CD4-positive, alpha-beta T cell (primary cell): Measurements from ENCODE around the gene UGGT2. TPM values are rescaled to one million over a fixed set of nuclear protein-coding genes. Genes with fewer than 3 reads are reported as not detected.
"Not testable (repeated sequence)": the region's sequence is repeated elsewhere in the genome, so short reads cannot be mapped to it uniquely, and the experiment has no call there.

Experiments
- ATAC-seq: fragments of 200-7000 bp; cut with Tn5 transposase; one replicate; pipeline ENCODE4 v1.10.0; 2022; ENCODE audit warnings: mild to moderate bottlenecking; ENCODE audit not compliant: poor library complexity
- CTCF ChIA-PET: fragments of 350-600 bp; sonication (Branson Sonifier 250); formaldehyde crosslinking; loops from one replicate; lab custom pipeline; 2021; ENCODE audit warnings: antibody characterized with exemption, inconsistent platforms; lab: Charles Lee
- POLR2A ChIA-PET: fragments of 350-600 bp; sonication (Branson Sonifier 250); formaldehyde crosslinking; loops from one replicate; lab custom pipeline; 2021; ENCODE audit warnings: antibody characterized with exemption, inconsistent platforms; lab: Charles Lee
- DNase-seq, 14 experiments: peaks; one replicate each; pipeline ENCODE4 v3.0.0-alpha.2; 2013 to 2020; ENCODE audit warnings: mixed read lengths in 2 of 14
- H3K27ac ChIP-seq, 2 donors: one replicate each; pipeline versions ENCODE4 v1.5.1 to v1.7.0; 2013; ENCODE audit warnings: low read length in 2 of 2, low read depth in 1 of 2, mild to moderate bottlenecking in 1 of 2
- H3K27me3 ChIP-seq, 2 experiments: 1 replicate in 1 of 2; 2 replicates in 1 of 2; pipeline versions ENCODE4 v1.6.1 to v1.7.0; 2013; ENCODE audit warnings: low read length in 2 of 2, control low read depth in 1 of 2, mild to moderate bottlenecking in 1 of 2, moderate library complexity in 1 of 2; ENCODE audit not compliant: insufficient read depth in 2 of 2, control insufficient read depth in 1 of 2
- H3K36me3 ChIP-seq: one replicate; pipeline ENCODE4 v1.6.1; 2013; ENCODE audit warnings: low read length, control low read depth; ENCODE audit not compliant: insufficient read depth
- H3K4me1 ChIP-seq: one replicate; pipeline ENCODE4 v1.6.1; 2013; ENCODE audit warnings: low read length, control low read depth; ENCODE audit not compliant: insufficient read depth
- H3K4me3 ChIP-seq: one replicate; pipeline ENCODE4 v1.5.1; 2013; ENCODE audit warnings: mild to moderate bottlenecking, low read length, moderate library complexity
- H3K9me3 ChIP-seq, 2 experiments: 1 replicate in 1 of 2; 2 replicates in 1 of 2; pipeline versions ENCODE4 v1.6.1 to v1.7.0; 2013; ENCODE audit warnings: low read length in 2 of 2, mild to moderate bottlenecking in 2 of 2, control low read depth in 1 of 2, moderate library complexity in 1 of 2; ENCODE audit not compliant: control insufficient read depth in 1 of 2, insufficient read depth in 1 of 2
- H3K27ac Mint-ChIP-seq: one replicate; pipeline ENCODE4 v1.8.0; 2020; ENCODE audit warnings: mixed read lengths
- H3K27me3 Mint-ChIP-seq: one replicate; pipeline ENCODE4 v1.8.0; 2021; ENCODE audit warnings: mixed read lengths
- H3K36me3 Mint-ChIP-seq: one replicate; pipeline ENCODE4 v1.8.0; 2021; ENCODE audit warnings: low read depth, mixed read lengths
- H3K4me1 Mint-ChIP-seq: one replicate; pipeline ENCODE4 v1.8.0; 2021; ENCODE audit warnings: low read depth, mixed read lengths
- H3K4me3 Mint-ChIP-seq: one replicate; pipeline ENCODE4 v1.8.0; 2020; ENCODE audit warnings: mild to moderate bottlenecking, mixed read lengths
- H3K9me3 Mint-ChIP-seq: one replicate; pipeline ENCODE4 v1.8.0; 2020; ENCODE audit warnings: mixed read lengths
- CTCF ChIP-seq: fragments of 200-600 bp; IDR thresholded peaks from one replicate; pipeline ENCODE4 v1.8.0; 2022; ENCODE audit warnings: antibody characterized with exemption, mild to moderate bottlenecking
- intact Hi-C, 2 experiments: fragments of 100-400 bp; cut with DNase I in 1 of 2; cut with micrococcal nuclease in 1 of 2; formaldehyde crosslinking; loops; one replicate each; pipeline versions ENCODE4 v1.15.1 to v1.9.0; 2023 to 2025; cut with DNase I, micrococcal nuclease
- total RNA-seq, 174 experiments: library from RNA in 2 of 174; stranded (reverse) in 2 of 174; gene quantifications; one replicate each; pipeline ENCODE4 v1.2.3 and lab custom pipeline; 2021 to 2026

Gene UGGT2
- total RNA-seq, 2 experiments from 2014 or later = 0.38 TPM; not detected in 1

GRCh38 chr13:95861296-95861695 lies 191.9 kb downstream of the UGGT2 start:
- intact Hi-C loops = no loop called here
- Histone ChIP-seq H3K4me3 (no peak overlapping the region), H3K27me3 (no peaks in the 10 kb centered on the region), H3K27ac (no peak overlapping the region), H3K4me1 (no peaks in the 10 kb centered on the region), H3K9me3 (no peaks in the 10 kb centered on the region), H3K36me3 (no peaks in the 10 kb centered on the region)
- Mint-ChIP-seq H3K36me3 (no peaks in the 10 kb centered on the region), H3K9me3 (no peaks in the 10 kb centered on the region), H3K27me3 (peaks cover 3% of the 10 kb centered on the region), H3K27ac (no peak overlapping the region), H3K4me3 (no peak overlapping the region), H3K4me1 (no peaks in the 10 kb centered on the region)
- no peak for TF ChIP-seq CTCF
- no peak for DNase-seq
- no peak for ATAC-seq
- POLR2A ChIA-PET = no interaction called here
- CTCF ChIA-PET = no interaction called here

DNA sequence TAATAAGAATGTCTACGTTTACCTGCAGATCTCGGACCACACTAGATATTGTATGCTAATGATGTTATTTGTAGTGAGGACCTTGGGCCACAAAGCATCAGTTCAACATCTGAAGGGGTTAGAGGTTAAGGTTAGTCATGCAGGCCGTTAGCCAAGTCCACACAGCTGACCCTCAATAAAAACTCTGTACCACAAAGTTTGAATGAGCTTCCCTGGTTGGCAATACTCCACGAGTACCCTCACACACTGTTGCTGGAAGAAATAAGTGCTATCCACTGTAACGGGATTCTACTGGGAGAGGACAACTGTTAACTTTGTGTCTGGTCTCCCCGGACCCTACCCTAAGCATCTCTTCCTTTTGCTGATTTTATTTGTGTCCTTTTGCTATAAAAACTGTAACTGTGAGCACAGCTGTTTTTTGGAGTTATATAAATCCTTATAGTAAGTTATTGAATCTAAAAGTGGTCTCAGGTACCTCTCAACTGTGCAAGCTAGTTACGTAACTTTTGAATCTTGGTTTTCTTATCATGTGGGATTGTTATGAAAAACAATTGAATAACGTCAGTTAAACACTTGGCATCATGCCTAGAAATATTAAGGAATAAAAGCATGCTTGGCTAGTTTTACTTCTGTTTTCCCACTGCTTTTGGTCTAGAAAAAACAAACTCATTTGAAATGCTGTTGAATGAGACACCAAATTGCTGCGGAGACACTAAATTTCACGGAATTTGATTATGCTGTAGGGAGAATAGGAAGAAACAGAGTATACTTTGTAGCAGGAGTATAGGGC lies 194.7 kb downstream of the UGGT2 start:
- Mint-ChIP-seq H3K27me3 (peaks cover 7% of the 10 kb centered on the region), H3K36me3 (no peaks in the 10 kb centered on the region), H3K4me3 (no peak overlapping the region), H3K9me3 (no peaks in the 10 kb centered on the region), H3K4me1 (no peaks in the 10 kb centered on the region), H3K27ac (no peak overlapping the region)
- intact Hi-C loops = no loop called here
- CTCF ChIA-PET = interaction anchor here (0.7 to 0.9 kb wide), 2 partner anchors 10 to 15 kb away, joined by 3 read pairs; no protein-coding TSS in a partner anchor
- Histone ChIP-seq H3K4me1 (no peaks in the 10 kb centered on the region), H3K27me3 (no peaks in the 10 kb centered on the region), H3K4me3 (no peak overlapping the region), H3K36me3 (no peaks in the 10 kb centered on the region), H3K27ac (no peak overlapping the region), H3K9me3 (no peaks in the 10 kb centered on the region)
- TF ChIP-seq CTCF = no peak
- DNase-seq (no peak), ATAC-seq (no peak)
- POLR2A ChIA-PET = no interaction called here

DNA sequence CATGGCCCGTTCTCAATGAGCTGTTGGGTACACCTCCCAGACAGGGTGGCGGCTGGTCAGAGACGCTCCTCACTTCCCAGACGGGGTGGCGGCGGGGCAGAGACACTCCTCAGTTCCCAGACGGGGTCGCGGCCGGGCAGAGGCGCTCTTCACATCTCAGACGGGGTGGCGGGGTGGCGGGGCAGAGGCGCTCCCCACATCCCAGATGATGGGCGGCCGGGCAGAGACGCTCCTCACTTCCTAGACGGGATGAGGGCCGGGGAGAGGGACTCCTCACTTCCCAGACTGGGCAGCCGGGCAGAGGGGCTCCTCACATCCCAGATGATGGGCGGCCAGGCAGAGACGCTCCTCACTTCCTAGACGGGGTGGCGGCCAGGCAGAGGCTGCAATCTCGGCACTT lies 207.5 kb downstream of the UGGT2 start:
- H3K9me3 ChIP-seq, intact Hi-C loops, H3K36me3 Mint-ChIP-seq, H3K4me1 Mint-ChIP-seq, H3K27me3 ChIP-seq, H3K27ac ChIP-seq, H3K27ac Mint-ChIP-seq, ATAC-seq, H3K4me3 ChIP-seq, H3K4me3 Mint-ChIP-seq, DNase-seq, POLR2A ChIA-PET, H3K36me3 ChIP-seq, H3K4me1 ChIP-seq, H3K9me3 Mint-ChIP-seq: not testable (repeated sequence)
- CTCF ChIA-PET = interaction anchor here (1.6 kb wide), 1 partner anchor 11 kb away, joined by 5 read pairs; no protein-coding TSS in a partner anchor
- peaks cover 20% of the 10 kb centered on the region for H3K27me3 Mint-ChIP-seq
